Measurements from ENCODE around the gene UTF1.

DNA sequence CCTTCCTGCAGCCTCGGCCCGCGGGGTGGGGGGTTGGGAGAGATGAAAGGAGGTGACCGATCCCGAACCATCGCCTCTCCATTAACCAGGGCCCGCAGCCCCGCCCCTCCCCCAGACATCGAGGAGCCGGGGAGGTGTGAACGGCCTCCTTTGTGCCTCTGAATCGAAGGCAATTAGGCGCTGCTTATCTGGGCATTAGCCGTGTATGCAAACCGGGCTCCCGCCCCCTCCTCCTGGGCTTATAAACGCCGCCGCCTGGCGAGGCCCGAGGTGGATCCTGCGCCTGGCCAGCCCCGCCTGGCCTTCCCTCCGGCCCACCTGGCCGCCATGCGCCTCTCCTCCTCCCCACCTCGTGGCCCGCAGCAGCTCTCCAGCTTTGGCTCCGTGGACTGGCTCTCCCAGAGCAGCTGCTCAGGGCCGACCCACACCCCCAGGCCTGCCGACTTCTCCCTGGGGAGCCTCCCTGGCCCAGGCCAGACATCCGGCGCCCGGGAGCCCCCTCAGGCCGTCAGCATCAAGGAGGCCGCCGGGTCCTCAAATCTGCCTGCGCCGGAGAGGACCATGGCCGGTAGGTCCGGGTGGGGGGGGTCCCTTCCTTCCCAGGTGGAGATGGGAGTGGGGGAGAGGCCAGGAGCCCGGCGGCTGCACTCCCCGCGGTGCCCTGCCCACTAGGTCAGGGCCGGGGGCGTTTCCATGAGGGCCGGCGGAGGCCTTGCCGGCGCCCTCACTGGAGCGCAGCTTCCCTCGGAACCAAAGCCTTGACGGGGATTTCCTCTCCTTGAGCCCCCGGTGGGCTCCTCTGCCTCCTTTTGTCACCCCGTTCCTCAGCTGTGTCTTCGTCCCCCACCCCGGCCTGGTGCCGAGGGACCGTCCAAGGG lies 7.8 kb downstream of the UTF1 start, which contains the start of gene VENTX:
- TF ChIP-seq PHB (CRISPR knock-in tag; IDR thresholded peaks at IDR 0.05) (no peak), BHLHE40 (IDR thresholded peaks at IDR 0.05; ENCODE audit: low read length) (no peak), SMARCB1 (IDR thresholded peaks at IDR 0.05; ENCODE audit: insufficient read length, low read depth) (no peak), CTBP1 (IDR thresholded peaks at IDR 0.05; ENCODE audit: borderline replicate concordance) (no peak), ZFX (CRISPR knock-in tag; IDR thresholded peaks at IDR 0.05) (no peak), POLR2AphosphoS5 (IDR thresholded peaks at IDR 0.05; ENCODE audit: control insufficient read depth, insufficient read depth, low read depth, low read length) (no peak), POLR2A (conservative IDR thresholded peaks at IDR 0.05) (no peak), CTCF (IDR thresholded peaks at IDR 0.05 in 2 of 3, conservative IDR thresholded peaks at IDR 0.05 in 1 of 3; ENCODE audit: insufficient read depth in 2 of 3, low read depth in 1 of 3, low read length in 3 of 3) (no peak)
- TF ChIP-seq, protein P1, sequence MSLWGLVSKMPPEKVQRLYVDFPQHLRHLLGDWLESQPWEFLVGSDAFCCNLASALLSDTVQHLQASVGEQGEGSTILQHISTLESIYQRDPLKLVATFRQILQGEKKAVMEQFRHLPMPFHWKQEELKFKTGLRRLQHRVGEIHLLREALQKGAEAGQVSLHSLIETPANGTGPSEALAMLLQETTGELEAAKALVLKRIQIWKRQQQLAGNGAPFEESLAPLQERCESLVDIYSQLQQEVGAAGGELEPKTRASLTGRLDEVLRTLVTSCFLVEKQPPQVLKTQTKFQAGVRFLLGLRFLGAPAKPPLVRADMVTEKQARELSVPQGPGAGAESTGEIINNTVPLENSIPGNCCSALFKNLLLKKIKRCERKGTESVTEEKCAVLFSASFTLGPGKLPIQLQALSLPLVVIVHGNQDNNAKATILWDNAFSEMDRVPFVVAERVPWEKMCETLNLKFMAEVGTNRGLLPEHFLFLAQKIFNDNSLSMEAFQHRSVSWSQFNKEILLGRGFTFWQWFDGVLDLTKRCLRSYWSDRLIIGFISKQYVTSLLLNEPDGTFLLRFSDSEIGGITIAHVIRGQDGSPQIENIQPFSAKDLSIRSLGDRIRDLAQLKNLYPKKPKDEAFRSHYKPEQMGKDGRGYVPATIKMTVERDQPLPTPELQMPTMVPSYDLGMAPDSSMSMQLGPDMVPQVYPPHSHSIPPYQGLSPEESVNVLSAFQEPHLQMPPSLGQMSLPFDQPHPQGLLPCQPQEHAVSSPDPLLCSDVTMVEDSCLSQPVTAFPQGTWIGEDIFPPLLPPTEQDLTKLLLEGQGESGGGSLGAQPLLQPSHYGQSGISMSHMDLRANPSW (CRISPR knock-in tag; IDR thresholded peaks at IDR 0.05), result no peak

Measured in K562 (cell line).